GM21737 (cell line): ENCODE measurements around the gene C2orf15.
"Not testable (repeated sequence)": the region's sequence is repeated elsewhere in the genome, so short reads cannot be mapped to it uniquely, and the experiment has no call there.

Source experiments
- ATAC-seq: cut with Tn5 transposase; IDR thresholded peaks from one replicate; pipeline ENCODE4 v1.9.1; 2021; ENCODE audit warnings: mild to moderate bottlenecking, moderate library complexity; ENCODE audit not compliant: unreplicated experiment

C2orf15 gene

DNA sequence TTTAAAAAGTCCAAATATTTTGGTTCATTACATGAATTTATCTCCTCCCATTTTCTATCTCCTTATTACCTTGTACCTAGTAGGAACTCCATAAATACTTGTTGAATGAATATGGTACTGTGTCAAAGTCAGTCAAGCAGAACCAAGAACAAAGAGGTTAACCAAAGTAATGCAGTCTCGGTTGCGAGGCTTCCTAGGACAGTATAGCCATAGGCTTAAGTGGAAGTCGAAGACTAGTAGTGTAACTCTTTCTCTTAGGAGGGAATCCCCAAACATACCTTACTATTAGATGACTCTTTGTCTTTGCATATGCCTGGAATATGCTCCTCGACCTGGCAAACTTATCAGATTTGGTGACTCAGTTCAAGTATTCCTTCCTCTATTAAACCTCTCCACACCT lies 18.1 kb downstream of the C2orf15 start:
- ATAC-seq: no peak

DNA sequence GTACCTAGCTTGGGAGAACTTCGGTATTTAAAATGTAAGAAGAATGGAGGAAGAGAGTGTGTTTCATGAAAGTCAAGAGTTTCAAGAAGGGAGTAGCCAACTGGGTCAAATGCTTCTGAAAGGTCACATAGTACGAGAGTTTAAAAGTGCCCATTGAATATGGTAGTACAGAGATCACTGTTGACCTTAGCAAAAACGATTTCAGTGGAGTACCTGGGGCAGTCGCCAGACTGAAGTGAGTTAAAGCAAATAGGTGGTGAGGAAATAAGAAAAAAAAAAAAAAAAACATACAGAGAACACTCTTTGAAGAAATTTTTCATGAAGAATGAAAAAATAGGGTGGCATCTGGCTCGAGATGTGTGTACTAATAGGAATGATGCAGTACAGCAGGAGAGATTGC lies 24.7 kb downstream of the C2orf15 start:
- ATAC-seq: no peak

DNA sequence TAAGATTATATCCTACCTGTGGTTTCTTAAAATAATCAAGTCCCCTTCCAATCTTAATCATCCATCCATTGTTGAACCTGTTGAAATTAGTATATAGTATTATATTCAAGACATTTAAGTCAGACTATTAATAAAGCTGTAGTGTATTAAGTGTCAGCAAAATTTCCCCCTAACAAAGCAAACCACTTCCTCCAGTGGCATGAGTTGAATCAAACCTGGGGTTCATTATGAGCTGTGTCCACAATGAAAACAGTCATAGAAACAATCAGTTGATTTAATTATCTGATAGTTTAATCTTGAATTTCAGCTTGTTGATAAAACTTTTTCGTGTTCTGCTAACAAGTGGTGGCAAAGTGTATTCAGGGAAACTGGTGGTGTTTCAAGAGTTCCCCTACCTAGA lies 28.0 kb downstream of the C2orf15 start:
- ATAC-seq: no peak

DNA sequence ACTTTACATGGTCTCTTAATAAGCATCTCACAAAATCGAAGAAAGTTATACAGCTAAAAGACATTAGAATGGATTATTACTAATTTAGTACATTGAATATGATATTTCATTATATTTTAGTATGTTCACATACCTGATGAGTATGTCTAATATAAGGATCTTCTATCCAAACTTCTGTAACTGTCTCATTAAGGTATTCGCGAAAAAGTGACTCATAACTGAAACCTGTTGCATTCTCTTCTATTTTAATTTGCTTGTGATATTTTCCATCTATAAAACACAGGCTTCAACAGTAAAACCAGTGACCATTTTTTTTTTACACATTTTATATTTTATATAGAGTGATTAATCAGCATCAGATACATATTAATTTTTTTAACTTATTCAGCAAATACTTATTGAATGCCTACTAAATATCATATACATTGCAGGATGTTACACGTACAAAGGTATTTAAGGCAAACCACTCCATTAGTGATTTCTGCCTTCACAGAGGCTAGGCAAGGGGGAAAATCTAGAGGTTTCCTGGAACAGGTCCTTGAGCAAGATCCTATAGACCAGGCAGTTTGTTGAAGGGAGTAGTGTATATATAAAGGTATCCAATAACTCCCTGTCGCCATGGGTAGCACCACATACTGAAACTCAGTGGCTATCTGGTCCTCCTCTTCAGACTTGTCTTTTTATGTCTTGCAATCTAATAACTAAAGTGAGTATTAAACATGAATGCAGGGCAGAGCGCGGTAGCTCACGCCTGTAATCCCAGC lies 30.1 kb downstream of the C2orf15 start:
- ATAC-seq: no peak

DNA sequence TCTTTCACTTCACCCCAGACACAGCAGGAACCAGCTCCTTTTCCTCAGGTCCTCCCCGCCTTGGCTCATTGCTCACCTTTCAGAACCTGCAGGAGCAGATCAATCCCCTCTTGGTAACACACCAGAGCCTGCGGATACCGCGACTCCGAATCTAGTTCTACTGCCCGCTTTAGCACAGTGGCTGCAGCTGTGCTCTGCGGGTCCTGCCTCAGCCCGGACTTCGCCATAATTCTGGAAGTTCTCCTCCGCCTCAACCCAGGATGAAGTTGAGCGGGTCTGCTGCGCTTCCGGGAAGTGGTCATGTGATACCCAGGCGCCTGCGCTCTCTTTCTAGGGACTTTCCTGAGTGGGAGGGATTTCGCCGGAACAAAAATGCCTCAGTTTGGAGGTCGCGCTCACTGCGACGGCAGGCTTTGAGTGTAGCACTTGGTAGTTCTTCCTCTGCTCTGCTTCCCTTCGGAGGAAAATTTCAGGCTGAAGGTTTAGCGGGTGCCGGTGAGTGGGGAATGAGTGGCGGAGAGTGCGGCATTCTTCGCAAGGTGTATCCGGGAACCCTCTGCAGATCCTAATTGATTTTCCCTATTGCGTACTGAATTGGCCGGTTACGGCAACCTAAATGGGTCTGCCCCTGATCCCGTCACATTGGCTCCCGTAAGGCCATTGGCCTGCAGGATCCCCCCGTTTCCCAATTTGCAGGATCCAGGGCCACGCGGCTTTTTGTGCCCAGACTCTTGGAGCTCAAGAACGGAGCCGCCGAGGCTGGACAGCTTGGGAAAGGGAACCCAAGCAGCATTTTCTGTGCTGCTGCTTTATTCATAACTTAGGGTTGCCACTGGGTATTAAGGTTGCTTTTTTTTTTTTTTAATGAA lies 39.5 kb downstream of the C2orf15 start, which contains the start of the genes MITD1 and MRPL30:
Gene MITD1, minus strand, starts transcription at position 304 of the 869 bp plus-strand sequence. Its CDS starts 77 bp downstream, at position 227.
Gene MRPL30, plus strand, starts transcription at position 430 of the 869 bp plus-strand sequence. CDS start 5,020 bp downstream, outside the sequence.
- ATAC-seq: peak; percentile 91

DNA sequence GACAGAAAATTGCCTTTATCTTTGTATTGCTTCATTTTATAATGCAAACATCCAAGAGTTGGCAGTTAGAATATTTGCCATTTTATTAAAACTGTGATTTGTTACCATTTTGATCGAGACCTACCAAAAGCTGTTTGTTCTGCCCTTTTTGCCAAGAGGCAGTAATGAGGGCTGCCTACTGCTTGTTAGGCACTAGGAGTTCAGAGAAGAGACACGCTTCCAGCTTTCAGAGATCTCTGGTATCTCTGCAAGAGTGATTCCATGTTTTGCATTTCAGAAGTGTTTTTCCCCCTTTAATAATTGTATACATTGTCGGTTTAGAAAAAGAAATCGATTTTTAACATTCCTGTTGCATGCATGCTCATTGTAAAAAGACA lies 40.1 kb downstream of the C2orf15 start:
- ATAC-seq: no peak

DNA sequence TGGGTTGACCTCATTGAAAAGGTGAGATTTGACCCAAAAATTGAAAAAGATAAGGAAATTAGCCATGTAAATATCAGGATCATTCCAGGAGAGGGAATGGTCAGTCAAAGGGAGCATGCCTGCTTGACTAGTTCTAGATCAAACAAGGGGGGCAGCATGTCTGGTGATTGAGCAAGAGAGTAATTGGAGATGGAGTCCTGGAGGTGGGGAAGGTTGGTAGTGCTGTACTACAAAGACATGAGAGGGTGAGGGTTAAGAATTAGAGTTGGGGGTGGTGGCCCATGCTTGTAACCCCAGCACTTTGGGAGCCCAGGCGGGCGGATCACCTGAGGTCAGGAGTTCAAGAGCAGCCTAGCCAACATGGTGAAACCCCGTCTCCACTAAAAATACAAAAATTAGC lies 41.5 kb downstream of the C2orf15 start:
- ATAC-seq: no peak

DNA sequence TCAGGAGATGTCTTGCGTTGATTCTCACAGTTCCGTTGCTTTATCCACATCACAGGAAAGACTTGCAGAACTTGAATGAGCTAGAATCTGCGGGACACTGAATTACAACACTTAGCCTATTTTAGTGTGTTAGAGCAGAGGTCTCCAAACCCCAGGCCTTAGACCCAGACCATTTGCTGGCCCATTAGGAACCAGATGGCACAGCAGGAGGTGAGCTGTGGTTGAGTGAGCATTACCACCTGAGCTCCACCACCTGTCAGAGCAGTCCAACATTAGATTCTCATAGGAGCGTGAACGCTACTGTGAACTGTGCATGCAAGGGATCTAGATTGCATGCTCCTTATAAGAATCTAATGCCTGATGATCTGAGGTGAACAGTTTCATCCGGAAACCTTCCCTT lies 43.3 kb downstream of the C2orf15 start:
- ATAC-seq: no peak

DNA sequence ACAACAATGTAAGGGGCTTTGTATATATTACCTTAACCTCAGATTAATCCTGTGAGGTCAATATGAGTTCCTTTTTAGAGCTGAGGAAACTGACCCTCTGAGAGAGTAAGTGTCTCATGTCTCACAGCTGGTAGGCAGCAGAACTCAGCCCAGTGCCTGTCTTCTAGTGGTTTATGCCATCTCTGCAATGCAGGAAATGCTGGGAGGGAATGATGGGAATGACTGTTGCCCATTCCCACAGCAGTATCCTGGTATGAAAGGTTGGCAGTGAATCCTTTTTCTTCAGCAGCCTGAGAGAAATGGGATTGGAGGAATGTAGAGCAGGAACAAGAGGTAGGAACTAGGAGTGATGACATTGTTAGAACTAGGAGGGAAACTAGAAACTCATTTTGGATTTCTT lies 45.5 kb downstream of the C2orf15 start:
- no peak for ATAC-seq

DNA sequence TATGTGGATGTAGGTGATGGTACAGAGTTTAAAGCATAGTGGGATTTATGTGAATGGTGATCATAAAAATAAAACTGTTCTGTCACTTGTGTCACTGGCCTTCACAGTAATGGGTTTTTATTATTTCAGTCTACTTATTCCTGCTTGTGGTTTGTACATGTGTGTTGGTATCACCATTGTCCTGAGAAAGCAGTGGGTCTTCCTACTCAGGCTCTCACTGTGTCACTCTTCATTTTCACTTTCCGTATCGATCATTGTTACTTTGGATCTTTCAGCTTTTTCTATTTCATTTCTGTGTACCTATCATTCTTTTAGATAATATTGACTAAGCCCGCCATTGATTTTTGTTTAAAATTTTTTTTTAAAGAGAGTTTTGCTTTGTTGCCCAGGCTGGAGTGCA lies 46.9 kb downstream of the C2orf15 start:
- ATAC-seq: no peak

DNA sequence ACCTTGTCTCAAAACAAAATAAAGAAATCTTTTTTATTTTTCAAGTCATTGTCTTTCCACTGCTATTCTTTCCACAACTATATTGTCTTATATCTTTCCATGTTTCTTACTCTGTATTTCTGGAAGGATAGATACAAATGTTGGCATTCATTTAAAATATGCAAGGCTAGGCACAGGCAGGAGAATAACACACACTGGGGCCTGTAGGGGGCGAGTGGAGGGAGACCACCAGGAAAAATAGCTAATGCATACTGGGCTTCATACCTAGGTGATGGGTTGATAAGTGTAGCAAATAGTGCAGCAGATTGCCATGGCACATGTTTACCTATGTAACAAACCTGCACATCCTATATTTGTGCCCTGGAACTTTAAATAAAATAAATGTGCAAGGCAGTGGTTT lies 49.0 kb downstream of the C2orf15 start:
- ATAC-seq: no peak

DNA sequence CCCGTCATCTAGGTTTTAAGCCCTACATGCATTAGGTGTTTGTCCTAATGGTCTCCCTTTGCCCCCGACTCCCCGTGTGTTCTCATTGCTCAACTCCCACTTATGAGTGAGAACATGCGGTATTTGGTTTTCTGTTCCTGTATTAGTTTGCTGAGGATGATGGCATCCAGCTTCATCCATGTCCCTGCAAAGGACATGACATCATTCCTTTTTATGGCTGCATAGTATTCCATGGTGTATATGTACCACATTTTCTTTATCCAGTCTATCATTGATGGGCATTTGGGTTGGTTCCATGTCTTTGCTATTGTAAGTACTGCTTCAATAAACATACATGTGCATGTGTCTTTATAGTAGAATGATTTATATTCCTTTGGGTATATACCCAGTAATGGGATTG lies 50.9 kb downstream of the C2orf15 start:
- not testable (repeated sequence) for ATAC-seq

DNA sequence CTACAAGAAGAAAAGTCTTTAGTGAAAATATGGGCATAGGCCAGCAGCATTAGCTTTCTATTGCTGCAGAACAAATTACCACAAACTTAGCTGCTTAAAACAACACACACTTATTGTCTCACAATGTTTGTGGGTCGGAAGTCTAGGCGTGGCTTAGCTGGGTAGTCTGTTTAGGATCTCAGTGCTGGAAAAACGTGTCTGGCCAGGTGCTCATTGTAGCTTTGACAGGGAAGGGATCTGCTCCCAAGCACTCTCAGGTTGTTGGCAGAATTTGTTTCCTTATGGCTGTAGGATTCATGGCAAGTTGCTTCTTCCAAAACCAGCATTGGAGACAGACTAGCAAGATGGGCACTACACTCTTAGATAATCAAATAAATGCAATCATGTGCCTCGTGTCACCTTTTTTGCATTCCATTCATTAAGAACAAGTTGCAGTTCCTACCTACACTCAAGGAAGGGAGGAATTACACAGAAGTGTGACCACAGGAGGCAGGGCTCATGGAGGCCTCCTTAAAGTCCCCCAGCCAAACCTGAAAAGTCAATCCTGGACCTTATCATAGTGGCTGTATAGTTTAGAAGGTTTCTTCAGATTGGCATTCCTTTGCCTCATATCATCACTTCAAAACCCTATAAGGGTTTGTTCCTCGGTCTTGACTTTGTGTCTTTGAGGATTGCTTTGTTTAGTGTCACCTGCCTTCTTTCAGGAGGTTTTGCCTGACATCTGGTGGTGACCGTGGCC lies 56.8 kb downstream of the C2orf15 start:
- ATAC-seq: no peak

DNA sequence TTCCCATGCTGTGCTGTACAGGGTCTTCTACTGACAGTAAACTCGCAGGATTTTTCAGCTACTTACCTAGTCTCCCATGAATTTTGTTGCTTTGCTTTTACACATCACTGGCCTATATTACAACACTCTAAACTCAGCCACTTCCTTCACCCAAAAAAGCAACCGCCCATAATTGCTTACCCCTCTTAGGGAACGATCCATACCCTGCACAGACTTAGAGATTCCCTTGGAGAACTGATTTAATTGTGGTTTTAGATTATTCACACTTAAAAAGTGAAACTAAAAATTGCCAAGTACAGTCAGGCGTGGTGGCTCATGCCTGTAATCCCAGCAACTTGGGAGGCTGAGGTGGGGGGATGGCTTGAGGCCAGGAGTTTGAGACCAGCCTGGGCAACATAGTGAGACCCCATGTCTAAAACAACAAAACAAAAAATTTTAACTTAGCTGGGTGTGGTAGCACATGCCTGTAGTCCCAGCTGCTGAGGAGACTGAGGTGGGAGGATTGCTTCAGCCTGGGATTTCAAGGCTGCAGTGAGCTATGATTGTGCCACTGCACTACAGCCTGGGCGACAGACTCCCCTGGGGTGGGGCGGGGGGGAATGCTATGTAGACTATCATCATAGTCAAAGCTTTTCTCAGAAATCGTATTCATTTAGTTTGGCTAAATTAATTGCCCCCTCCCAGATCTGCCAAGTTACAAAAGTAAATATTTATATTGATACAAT lies 58.7 kb downstream of the C2orf15 start:
- ATAC-seq: no peak
